GM21723 (cell line): ENCODE results near the gene CEP89.
"Not testable (repeated sequence)": the region's sequence is repeated elsewhere in the genome, so short reads cannot be mapped to it uniquely, and the experiment has no call there.

Experiments used
- ATAC-seq: cut with Tn5 transposase; IDR thresholded peaks from one replicate; pipeline ENCODE4 v1.9.1; 2021; ENCODE audit warnings: mild to moderate bottlenecking, moderate library complexity; ENCODE audit not compliant: unreplicated experiment

The CEP89 gene

GRCh38 chr19:32872391-32872790, 99.4 kb downstream of the CEP89 start:
- no peak for ATAC-seq

GRCh38 chr19:32870981-32871451, 100.7 kb downstream of the CEP89 start:
- no peak for ATAC-seq

- ATAC-seq = no peak
These were observed 101.7 kb downstream of the CEP89 start for GRCh38 chr19:32869966-32870573.

- no peak for ATAC-seq
These were observed 102.3 kb downstream of the CEP89 start, which contains the start of gene SLC7A9 for GRCh38 chr19:32869369-32869965. Gene SLC7A9 (minus strand): TSS chr19:32869767. CDS start chr19:32868534, 1,233 bp downstream.

- no peak for ATAC-seq
These were observed 103.4 kb downstream of the CEP89 start for GRCh38 chr19:32868206-32868950.

- ATAC-seq = not testable (repeated sequence)
These were observed 104.3 kb downstream of the CEP89 start for GRCh38 chr19:32867436-32867835.

GRCh38 chr19:32866564-32867265, 105.0 kb downstream of the CEP89 start:
- no peak for ATAC-seq

GRCh38 chr19:32866061-32866460, 105.7 kb downstream of the CEP89 start:
- no peak for ATAC-seq

- ATAC-seq = no peak
These were observed 106.4 kb downstream of the CEP89 start for GRCh38 chr19:32865326-32865725.

- no peak for ATAC-seq
These were observed 107.3 kb downstream of the CEP89 start for GRCh38 chr19:32864318-32865007.

GRCh38 chr19:32863841-32864240, 107.9 kb downstream of the CEP89 start:
- no peak for ATAC-seq

GRCh38 chr19:32863301-32863700, 108.5 kb downstream of the CEP89 start:
- ATAC-seq = no peak

- no peak for ATAC-seq
These were observed 109.0 kb downstream of the CEP89 start for GRCh38 chr19:32862741-32863140.

- ATAC-seq = no peak
These were observed 109.6 kb downstream of the CEP89 start for GRCh38 chr19:32862173-32862572.

- no peak for ATAC-seq
These were observed 110.2 kb downstream of the CEP89 start for GRCh38 chr19:32861596-32861995.

GRCh38 chr19:32859591-32859990, 112.2 kb downstream of the CEP89 start:
- ATAC-seq = no peak

- ATAC-seq = no peak
These were observed 113.2 kb downstream of the CEP89 start for GRCh38 chr19:32858559-32858958.

- no peak for ATAC-seq
These were observed 113.6 kb downstream of the CEP89 start for GRCh38 chr19:32858155-32858554.

GRCh38 chr19:32857584-32857983, 114.2 kb downstream of the CEP89 start:
- ATAC-seq = no peak

- not testable (repeated sequence) for ATAC-seq
These were observed 114.9 kb downstream of the CEP89 start for GRCh38 chr19:32856818-32857217.

GRCh38 chr19:32852216-32852615, 119.5 kb downstream of the CEP89 start:
- ATAC-seq = no peak
